ENCODE measurements around the gene PPP2R2C.

DNA sequence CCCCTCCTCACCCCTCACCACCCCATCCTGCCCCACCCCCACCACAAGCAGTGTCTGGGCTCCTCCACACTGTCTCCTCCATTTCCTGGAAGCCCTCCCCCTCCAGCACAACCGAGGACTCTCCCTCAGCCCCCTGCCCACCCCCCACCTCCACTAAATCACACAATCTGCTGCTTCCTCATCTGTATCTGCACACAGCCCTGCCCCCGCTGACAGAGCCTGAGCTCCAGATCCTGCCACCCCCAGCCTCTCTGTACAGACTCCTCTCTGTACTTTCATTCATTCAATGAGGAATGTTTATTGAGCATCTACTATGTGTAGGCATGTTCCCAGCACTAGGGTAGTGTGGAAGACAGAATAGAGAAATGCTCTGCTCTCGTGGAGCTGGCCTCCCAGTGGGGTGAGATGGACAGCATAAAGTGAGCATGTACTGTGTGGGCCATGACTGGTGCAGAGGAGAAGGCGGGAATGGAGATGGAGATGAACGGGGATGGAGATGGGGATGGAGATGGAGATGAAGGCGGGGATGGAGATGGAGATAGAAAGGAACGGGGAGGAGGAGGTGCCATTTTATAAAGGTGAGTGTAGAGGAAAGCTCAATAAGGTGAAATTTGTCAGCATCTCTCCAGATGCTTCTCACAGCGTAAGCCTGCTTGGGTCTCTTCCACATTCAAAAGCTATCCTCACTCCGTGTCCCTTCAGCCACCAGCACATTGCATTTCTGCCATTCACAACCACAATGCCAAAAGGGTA, 2.5 kb upstream of the PPP2R2C start:
- TF ChIP-seq, protein P1, sequence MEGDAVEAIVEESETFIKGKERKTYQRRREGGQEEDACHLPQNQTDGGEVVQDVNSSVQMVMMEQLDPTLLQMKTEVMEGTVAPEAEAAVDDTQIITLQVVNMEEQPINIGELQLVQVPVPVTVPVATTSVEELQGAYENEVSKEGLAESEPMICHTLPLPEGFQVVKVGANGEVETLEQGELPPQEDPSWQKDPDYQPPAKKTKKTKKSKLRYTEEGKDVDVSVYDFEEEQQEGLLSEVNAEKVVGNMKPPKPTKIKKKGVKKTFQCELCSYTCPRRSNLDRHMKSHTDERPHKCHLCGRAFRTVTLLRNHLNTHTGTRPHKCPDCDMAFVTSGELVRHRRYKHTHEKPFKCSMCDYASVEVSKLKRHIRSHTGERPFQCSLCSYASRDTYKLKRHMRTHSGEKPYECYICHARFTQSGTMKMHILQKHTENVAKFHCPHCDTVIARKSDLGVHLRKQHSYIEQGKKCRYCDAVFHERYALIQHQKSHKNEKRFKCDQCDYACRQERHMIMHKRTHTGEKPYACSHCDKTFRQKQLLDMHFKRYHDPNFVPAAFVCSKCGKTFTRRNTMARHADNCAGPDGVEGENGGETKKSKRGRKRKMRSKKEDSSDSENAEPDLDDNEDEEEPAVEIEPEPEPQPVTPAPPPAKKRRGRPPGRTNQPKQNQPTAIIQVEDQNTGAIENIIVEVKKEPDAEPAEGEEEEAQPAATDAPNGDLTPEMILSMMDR (conservative IDR thresholded peaks at IDR 0.05; ENCODE audit: low read length), result no peak
- no peak for TF ChIP-seq EZH2phosphoT487 (IDR thresholded peaks at IDR 0.05; ENCODE audit: borderline replicate concordance, low read depth, low read length)

Data from OCI-LY7 (cell line).